Measurements from ENCODE around the gene TJP2.
A peak's percentile ranks its signal among the peaks of the same experiment; 100 is the strongest.

TJP2 gene

GRCh38 chr9:69173891-69174615, at the start of gene TJP2:
TJP2 (plus strand) TSS chr9:69174277; CDS start chr9:69174373, 96 bp downstream.
- peak; percentile 26 for DNase-seq (ENCODE audit: low read depth)

- no peak for DNase-seq (ENCODE audit: low read depth)
These were observed 43.3 kb upstream of the TJP2 start for GRCh38 chr9:69130456-69131441.

GRCh38 chr9:69131682-69132081, 42.4 kb upstream of the TJP2 start:
- DNase-seq (ENCODE audit: low read depth) = no peak

GRCh38 chr9:69132361-69132760, 41.7 kb upstream of the TJP2 start:
- no peak for DNase-seq (ENCODE audit: low read depth)

DNA sequence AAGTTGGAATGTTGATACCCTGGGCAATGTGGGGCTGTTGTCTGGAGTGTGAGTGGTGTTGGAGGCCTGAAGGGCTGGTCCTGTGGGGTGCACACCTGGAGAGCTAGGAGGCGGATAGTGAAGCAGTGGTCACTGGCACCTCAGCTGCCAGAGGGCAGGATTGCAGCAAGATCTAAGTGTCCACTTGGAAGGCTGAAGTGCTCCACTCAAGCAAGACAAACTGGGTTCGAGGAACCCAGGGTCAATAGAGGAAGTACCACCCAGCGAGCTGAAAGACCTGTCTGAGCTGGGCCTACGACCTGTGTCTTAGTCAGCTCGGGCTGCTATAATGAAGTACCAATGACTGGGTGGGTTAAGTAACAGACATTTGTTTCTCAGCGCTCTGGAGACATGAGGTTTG, 39.7 kb upstream of the TJP2 start:
- no peak for DNase-seq (ENCODE audit: low read depth)

DNA sequence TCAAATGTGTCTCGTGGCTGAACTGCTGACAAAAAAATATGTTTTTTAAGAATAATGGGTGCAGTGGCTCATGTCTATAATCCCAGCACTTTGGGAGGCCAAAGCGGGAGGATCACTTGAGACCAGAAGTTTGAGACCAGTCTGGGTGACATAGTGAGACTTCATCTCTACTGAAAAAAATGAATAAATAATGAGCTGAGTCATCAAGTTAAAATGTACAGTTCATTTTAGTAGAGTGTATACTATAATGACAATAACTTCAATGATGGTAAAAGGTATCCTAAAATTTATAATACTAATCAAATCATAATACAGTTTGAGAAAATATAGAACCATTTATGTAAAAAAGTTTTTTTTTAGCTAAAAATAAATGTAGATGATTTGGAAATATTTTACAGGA, 37.9 kb upstream of the TJP2 start:
- no peak for DNase-seq (ENCODE audit: low read depth)

DNA sequence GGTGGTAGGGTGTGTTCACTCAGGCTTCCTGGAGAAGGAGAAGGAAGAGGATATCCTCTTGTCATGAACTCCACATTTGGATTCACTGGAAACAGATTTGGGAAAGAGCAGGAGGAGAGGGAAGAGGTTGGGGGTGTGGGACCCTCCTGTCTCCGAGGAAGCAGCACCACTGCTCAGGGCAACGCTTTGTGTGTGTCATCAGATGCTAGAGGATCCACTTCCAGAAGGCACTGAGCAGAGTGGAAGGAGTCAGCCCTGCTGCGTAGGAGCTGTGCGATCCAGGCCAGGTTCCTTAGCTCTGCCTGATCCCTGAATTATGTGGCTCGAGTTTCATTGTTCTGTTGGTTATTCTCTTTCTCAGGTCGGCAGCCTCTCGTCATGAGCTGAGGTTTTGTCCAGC, 37.3 kb upstream of the TJP2 start:
- DNase-seq (ENCODE audit: low read depth) = no peak

- no peak for DNase-seq (ENCODE audit: low read depth)
These were observed 36.8 kb upstream of the TJP2 start for GRCh38 chr9:69137311-69137710.

GRCh38 chr9:69139596-69139995, 34.5 kb upstream of the TJP2 start:
- DNase-seq (ENCODE audit: low read depth) = no peak

GRCh38 chr9:69140123-69140735, 33.8 kb upstream of the TJP2 start:
- no peak for DNase-seq (ENCODE audit: low read depth)

- DNase-seq (ENCODE audit: low read depth) = no peak
These were observed 32.2 kb upstream of the TJP2 start for GRCh38 chr9:69141851-69142250.

- no peak for DNase-seq (ENCODE audit: low read depth)
These were observed 30.8 kb upstream of the TJP2 start for GRCh38 chr9:69143291-69143690.

DNA sequence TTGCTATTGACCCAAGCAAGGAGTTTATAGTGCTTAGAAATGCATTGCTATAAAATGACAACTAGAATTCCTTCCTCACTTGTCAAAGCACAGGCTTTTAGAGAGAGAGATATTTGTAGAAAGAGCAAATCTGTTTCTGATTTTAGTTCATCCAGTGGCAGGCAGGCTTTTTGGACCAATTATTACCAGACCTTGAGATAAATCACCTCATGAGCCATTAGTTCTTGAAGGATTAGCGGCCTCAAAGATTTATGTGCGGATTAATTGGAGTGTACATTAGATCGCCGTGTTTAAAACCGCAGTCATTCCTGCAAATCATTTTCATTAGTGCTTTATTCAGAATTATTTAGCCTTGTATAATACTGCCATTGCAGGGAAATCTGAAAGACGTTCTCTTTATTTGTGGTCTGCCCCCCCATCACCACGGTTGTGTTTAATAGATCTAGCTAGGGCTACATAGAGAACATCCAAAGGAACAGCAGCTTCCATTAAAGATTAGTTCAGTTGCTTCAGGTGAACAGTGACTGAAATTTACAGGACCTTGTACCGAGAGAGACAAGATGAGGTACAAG, 28.8 kb upstream of the TJP2 start:
- no peak for DNase-seq (ENCODE audit: low read depth)

DNA sequence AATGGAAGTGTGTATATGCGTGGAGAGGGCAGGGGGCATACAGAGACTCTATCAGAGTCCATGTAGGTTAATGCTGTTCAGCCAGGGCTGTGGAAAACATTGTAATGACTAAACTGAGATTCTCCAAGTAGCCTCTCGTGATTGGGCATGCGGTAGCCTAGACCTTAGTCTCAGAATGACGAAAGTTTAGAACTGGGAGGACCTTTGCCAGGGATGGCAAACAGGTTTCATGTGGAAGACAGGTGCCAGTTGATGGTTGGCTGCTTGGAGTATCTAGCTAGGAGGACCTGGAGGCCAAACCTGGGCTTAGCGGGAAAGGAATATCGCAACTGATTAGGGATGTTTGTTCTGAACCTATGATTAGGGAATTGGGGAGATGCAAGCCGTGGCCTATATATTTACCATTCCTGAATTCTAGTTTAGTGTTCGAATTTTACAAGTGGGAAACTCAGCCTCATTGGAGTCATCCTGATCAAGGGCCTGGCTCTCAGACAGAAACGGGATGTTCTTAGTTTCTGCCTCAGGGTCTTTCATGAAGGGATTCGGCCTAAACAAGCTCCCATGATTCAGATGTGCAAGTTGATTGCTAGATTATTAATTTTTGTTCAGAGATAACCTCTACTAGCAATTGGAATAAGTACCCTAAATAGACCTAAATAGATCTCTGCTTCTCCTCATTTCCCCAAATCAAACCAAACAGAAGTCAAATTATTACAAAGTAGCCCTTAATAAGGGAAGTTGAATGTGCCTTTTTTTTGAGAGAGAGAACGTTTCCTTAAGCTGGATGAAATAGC, 26.8 kb upstream of the TJP2 start:
- no peak for DNase-seq (ENCODE audit: low read depth)

- no peak for DNase-seq (ENCODE audit: low read depth)
These were observed 24.7 kb upstream of the TJP2 start for GRCh38 chr9:69149321-69149807.

DNA sequence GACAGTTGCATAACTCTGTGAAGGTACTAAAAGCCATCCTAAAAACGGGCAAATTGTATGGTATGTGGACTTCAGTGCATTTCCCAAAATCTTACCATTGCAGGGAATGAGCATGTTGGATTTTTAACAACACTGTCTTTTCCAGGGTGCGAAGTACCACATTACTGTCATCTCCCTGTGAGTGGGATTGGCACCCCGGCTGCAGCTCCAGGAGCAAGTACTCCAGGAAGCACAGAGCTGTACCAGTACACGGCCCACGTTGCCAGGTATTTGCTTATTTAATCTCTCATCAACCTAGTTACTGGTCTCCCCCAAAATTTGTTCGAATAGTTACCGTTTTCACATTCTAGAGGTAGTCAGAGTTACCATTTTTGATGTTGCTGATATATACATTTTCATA, 22.6 kb upstream of the TJP2 start:
- no peak for DNase-seq (ENCODE audit: low read depth)

DNA sequence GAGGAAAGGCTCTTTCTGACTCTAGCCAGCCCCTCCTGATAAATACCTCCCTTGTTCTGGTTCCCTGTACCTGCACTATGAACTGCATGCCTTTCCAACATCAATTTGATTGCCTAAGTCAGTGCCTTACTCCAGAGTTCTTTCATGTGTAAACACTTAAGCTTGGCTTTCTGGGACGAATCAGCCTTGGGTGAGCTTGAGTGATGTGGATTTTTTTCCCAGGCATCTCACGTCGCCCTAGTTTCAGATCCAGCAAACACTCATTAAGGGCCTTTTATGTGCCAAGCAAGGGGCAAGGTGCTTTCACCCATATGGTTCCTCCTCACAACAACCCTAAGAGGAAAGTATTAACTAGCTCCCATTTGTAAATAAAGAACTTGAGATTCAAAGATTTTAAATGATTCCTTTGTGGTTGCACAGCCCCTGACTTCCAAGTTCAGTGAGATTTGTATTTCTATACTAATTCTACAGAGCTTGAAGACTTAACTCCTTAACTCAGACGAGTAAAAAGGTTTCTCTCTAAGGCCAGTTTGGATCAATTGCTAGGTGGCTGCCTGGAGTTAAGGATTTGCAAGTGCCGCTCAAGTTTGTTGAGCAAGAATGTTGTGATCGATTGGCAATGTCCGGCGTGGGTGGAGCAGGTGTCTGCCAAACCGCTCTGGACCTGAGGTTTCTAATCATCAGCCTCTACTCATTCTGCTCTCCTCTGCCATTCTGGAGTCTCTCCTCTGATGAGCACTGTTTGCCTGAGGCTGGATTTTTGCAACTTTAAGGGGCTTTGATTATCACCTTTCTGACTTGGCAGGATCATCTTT, 20.2 kb upstream of the TJP2 start:
- no peak for DNase-seq (ENCODE audit: low read depth)

DNA sequence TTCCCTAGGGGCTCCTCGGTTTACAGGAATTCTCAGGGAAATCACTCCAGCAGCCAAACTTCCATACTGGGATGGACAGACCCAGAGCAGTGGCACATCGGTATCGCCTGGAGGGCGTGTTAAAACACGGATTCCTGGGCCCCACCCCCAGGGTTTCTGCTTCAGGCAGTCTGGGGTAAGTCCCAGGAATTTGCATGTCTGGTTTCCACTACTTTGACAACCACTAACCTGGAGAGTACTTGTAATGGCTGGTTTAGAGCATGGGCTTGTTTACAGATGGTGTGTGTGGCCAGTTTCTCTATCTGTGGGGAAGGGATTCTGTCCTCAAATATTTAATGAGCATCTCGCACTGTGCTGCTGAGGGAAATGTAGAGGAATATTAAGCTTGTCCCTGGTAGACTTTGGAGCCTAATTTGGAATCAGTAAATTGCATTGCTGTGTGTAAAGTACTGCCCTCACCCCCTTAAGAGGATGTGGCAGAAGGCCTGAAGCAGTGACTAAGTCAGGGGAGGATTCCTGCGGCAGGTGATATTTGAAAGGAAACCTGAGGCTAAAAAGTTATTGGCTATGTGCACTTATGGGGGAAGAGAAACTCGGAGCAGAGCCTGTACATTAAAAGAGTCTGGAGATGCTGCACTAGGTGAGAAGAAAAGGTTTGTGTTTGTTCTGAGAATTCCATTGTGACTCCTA, 18.6 kb upstream of the TJP2 start:
- no peak for DNase-seq (ENCODE audit: low read depth)

DNA sequence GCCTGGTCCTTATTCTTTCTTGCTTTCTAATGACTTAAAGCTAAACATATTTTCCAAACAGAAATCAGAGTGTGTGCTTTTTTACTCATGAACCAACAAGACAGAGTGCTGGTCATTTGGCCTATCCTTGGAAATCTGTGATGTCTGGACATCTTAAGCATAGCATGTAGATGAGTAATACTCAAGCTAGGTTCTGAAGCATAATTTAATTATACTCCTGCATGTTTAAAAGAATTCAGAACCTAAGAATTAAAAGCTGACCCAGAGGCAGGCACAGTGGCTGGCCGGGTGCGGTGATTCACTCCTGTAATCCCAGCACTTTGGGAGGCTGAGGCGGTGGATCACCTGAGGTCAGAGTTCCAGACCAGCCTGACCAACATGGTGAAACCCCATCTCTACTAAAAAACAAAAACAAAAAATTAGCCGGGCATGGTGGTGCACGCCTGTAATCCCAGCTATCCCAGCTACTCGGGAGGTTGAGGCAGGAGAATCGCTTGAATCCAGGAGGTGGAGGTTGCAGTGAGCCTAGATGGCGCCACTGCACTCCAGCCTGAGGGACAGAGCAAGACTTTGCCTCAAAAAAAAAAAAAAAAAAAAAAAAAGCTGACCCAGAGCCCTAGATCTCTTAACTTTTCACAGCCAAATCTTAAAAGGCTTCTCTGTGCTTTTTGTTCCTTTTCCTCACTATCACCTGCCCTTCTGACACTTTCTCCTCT, 16.2 kb upstream of the TJP2 start:
- no peak for DNase-seq (ENCODE audit: low read depth)

Data from stimulated activated CD8-positive, alpha-beta memory T cell treated with anti-CD3 and anti-CD28 coated beads, Interleukin-4, amount 100 ng/mL, for 24 hours (primary cell).